Astrocyte (in vitro differentiated cells and primary cell): ENCODE results near the gene CDC37L1. TPM values are rescaled to one million over a fixed set of nuclear protein-coding genes. Genes with fewer than 3 reads are reported as not detected.
A peak's percentile ranks its signal among the peaks of the same experiment; 100 is the strongest.

Experiments
- DNase-seq: peaks from one replicate; pipeline ENCODE4 v3.0.0-alpha.2; 2010; ENCODE audit warnings: low read depth
- FAIRE-seq: peaks from 2 replicates; lab custom pipeline; 2011; peaks lifted over from hg19 to GRCh38; lab: Jason Lieb, UNC
- H2AFZ ChIP-seq: 2 replicates; pipeline ENCODE4 v1.6.0; 2012; ENCODE audit warnings: low read depth, low read length, inconsistent platforms
- H3K27ac ChIP-seq: 2 replicates; pipeline ENCODE4 v1.5.1; 2011; ENCODE audit warnings: low read depth, low read length, inconsistent platforms
- H3K27me3 ChIP-seq: 2 replicates; pipeline ENCODE4 v1.6.0; 2011; ENCODE audit warnings: low read length, inconsistent platforms; ENCODE audit not compliant: insufficient read depth
- H3K36me3 ChIP-seq: 2 replicates; pipeline ENCODE4 v1.5.1; 2011; ENCODE audit warnings: low read length, inconsistent platforms; ENCODE audit not compliant: insufficient read depth
- H3K4me1 ChIP-seq: 2 replicates; pipeline ENCODE4 v1.5.1; 2011; ENCODE audit warnings: low read length, inconsistent platforms; ENCODE audit not compliant: insufficient read depth
- H3K4me2 ChIP-seq: 2 replicates; pipeline ENCODE4 v1.6.0; 2012; ENCODE audit warnings: low read length, inconsistent platforms
- H3K4me3 ChIP-seq: 2 replicates; pipeline ENCODE4 v1.5.1; 2011; ENCODE audit warnings: low read depth, mild to moderate bottlenecking, low read length, inconsistent platforms; ENCODE audit not compliant: insufficient read depth
- H3K79me2 ChIP-seq: 2 replicates; pipeline ENCODE4 v1.6.0; 2012; ENCODE audit warnings: mild to moderate bottlenecking, low read length, inconsistent platforms; ENCODE audit not compliant: insufficient read depth
- H3K9ac ChIP-seq: 2 replicates; pipeline ENCODE4 v1.6.0; 2012; ENCODE audit warnings: mild to moderate bottlenecking, low read length, inconsistent platforms
- H3K9me3 ChIP-seq: 2 replicates; pipeline ENCODE4 v1.5.1; 2012; ENCODE audit warnings: low read depth, mild to moderate bottlenecking, low read length, inconsistent platforms; ENCODE audit not compliant: insufficient read depth
- H4K20me1 ChIP-seq: 2 replicates; pipeline ENCODE4 v1.6.0; 2012; ENCODE audit warnings: low read length, inconsistent platforms; ENCODE audit not compliant: insufficient read depth
- H3K27ac Mint-ChIP-seq: one replicate; pipeline ENCODE4 v1.8.0; 2021; ENCODE audit warnings: mild to moderate bottlenecking, mixed read lengths; ENCODE audit not compliant: unreplicated experiment
- H3K27me3 Mint-ChIP-seq: one replicate; pipeline ENCODE4 v1.8.0; 2021; ENCODE audit warnings: low read depth, mixed read lengths; ENCODE audit not compliant: unreplicated experiment
- H3K36me3 Mint-ChIP-seq: one replicate; pipeline ENCODE4 v1.8.0; 2021; ENCODE audit warnings: low read depth, mixed read lengths; ENCODE audit not compliant: unreplicated experiment
- H3K4me1 Mint-ChIP-seq: one replicate; pipeline ENCODE4 v1.8.0; 2021; ENCODE audit warnings: low read depth, mixed read lengths; ENCODE audit not compliant: unreplicated experiment
- H3K4me3 Mint-ChIP-seq: one replicate; pipeline ENCODE4 v1.8.0; 2021; ENCODE audit warnings: mild to moderate bottlenecking, moderate library complexity, mixed read lengths; ENCODE audit not compliant: unreplicated experiment
- H3K9me3 Mint-ChIP-seq: one replicate; pipeline ENCODE4 v1.8.0; 2021; ENCODE audit warnings: mild to moderate bottlenecking, mixed read lengths; ENCODE audit not compliant: unreplicated experiment
- CTCF ChIP-seq: IDR thresholded peaks from 2 replicates; pipeline ENCODE4 v1.5.1; 2011; ENCODE audit warnings: low read depth, mild to moderate bottlenecking, inconsistent platforms, low read length, moderate library complexity; ENCODE audit not compliant: insufficient read depth
- EZH2 ChIP-seq: IDR thresholded peaks from 2 replicates; pipeline ENCODE4 v1.6.1; 2012; ENCODE audit warnings: mild to moderate bottlenecking, low read length, inconsistent platforms; ENCODE audit not compliant: insufficient read depth
- total RNA-seq: library from RNA; stranded (reverse); gene quantifications from 2 replicates; pipeline ENCODE4 v1.2.1, GENCODE V29; 2021

Gene CDC37L1
- total RNA-seq, 1 donor from 2014 or later = 16.1 TPM

- H3K4me1 Mint-ChIP-seq = no peaks in the 10 kb centered on the region
- no peak overlapping the region for H3K27ac ChIP-seq
- no peaks in the 10 kb centered on the region for H3K9me3 ChIP-seq
- no peak overlapping the region for H2AFZ ChIP-seq
- peaks cover 23% of the 10 kb centered on the region for H3K79me2 ChIP-seq
- peaks cover 2% of the 10 kb centered on the region for H3K9me3 Mint-ChIP-seq
- no peak overlapping the region for H3K27ac Mint-ChIP-seq
- H3K36me3 Mint-ChIP-seq = peaks cover 13% of the 10 kb centered on the region
- H3K4me1 ChIP-seq = no peaks in the 10 kb centered on the region
- H3K36me3 ChIP-seq = peaks cover 3% of the 10 kb centered on the region
- no peak overlapping the region for H3K9ac ChIP-seq
- H4K20me1 ChIP-seq = peaks cover 9% of the 10 kb centered on the region
- no peak overlapping the region for H3K4me2 ChIP-seq
- TF ChIP-seq CTCF = no peak
- no peak for TF ChIP-seq EZH2
- no peak overlapping the region for H3K4me3 ChIP-seq
- H3K27me3 ChIP-seq = no peaks in the 10 kb centered on the region
- FAIRE-seq = no peak
- H3K4me3 Mint-ChIP-seq = no peak overlapping the region
- H3K27me3 Mint-ChIP-seq = no peaks in the 10 kb centered on the region
- DNase-seq = peak; percentile 37
Measured at GRCh38 chr9:4725706-4726442, 46.5 kb downstream of the CDC37L1 start.

GRCh38 chr9:4727593-4727992 lies 48.2 kb downstream of the CDC37L1 start:
- Histone ChIP-seq H3K4me2 (no peak overlapping the region), H3K9me3 (no peaks in the 10 kb centered on the region), H3K27me3 (no peaks in the 10 kb centered on the region), H3K4me1 (no peaks in the 10 kb centered on the region), H4K20me1 (peaks cover 9% of the 10 kb centered on the region), H3K27ac (no peak overlapping the region), H3K79me2 (peaks cover 34% of the 10 kb centered on the region), H2AFZ (no peak overlapping the region), H3K4me3 (no peak overlapping the region), H3K36me3 (no peaks in the 10 kb centered on the region), H3K9ac (no peak overlapping the region)
- no peak overlapping the region for H3K27ac Mint-ChIP-seq
- H3K36me3 Mint-ChIP-seq = peaks cover 7% of the 10 kb centered on the region
- no peaks in the 10 kb centered on the region for H3K4me1 Mint-ChIP-seq
- FAIRE-seq (no peak), DNase-seq (no peak)
- no peaks in the 10 kb centered on the region for H3K9me3 Mint-ChIP-seq
- H3K4me3 Mint-ChIP-seq = no peak overlapping the region
- TF ChIP-seq EZH2 (no peak), CTCF (no peak)
- no peaks in the 10 kb centered on the region for H3K27me3 Mint-ChIP-seq

GRCh38 chr9:4732890-4733289 lies 53.5 kb downstream of the CDC37L1 start:
- FAIRE-seq (no peak), DNase-seq (no peak)
- peaks cover 21% of the 10 kb centered on the region for H4K20me1 ChIP-seq
- Mint-ChIP-seq H3K9me3 (no peaks in the 10 kb centered on the region), H3K36me3 (peaks cover 5% of the 10 kb centered on the region), H3K4me3 (no peak overlapping the region), H3K4me1 (no peaks in the 10 kb centered on the region), H3K27ac (no peak overlapping the region), H3K27me3 (no peaks in the 10 kb centered on the region)
- H3K79me2 ChIP-seq = peaks cover 68% of the 10 kb centered on the region
- H3K9ac ChIP-seq = no peak overlapping the region
- no peaks in the 10 kb centered on the region for H3K36me3 ChIP-seq
- no peak overlapping the region for H3K27ac ChIP-seq
- H3K9me3 ChIP-seq = no peaks in the 10 kb centered on the region
- no peak for TF ChIP-seq CTCF
- TF ChIP-seq EZH2 = no peak
- no peaks in the 10 kb centered on the region for H3K27me3 ChIP-seq
- H3K4me2 ChIP-seq = no peak overlapping the region
- H3K4me3 ChIP-seq = no peak overlapping the region
- no peak overlapping the region for H2AFZ ChIP-seq
- no peaks in the 10 kb centered on the region for H3K4me1 ChIP-seq
